Omental fat pad (tissue), 4 donors: ENCODE data around the gene PRDM16. TPM values are rescaled to one million over a fixed set of nuclear protein-coding genes. Genes with fewer than 3 reads are reported as not detected.

Source experiments
- ATAC-seq: fragments of 150-250 bp; one replicate; pipeline ENCODE4 v1.9.1; 2016; ENCODE audit warnings: mild to moderate bottlenecking, moderate library complexity; ENCODE audit not compliant: low FRiP score
- DNase-seq: peaks from one replicate; pipeline ENCODE4 v3.0.0-alpha.2; 2019; ENCODE audit warnings: low spot score
- CTCF ChIP-seq, 3 donors: fragments of 450-650 bp; IDR thresholded peaks; one replicate each; pipeline ENCODE4 v1.5.1; 2016 to 2017; ENCODE audit warnings: antibody characterized with exemption in 3 of 3, mild to moderate bottlenecking in 3 of 3, moderate library complexity in 2 of 3
- total RNA-seq, 4 donors: library from RNA; depleted of rRNA; stranded (reverse); fragments of >200 nt; gene quantifications; one replicate each; pipeline ENCODE4 v1.1.0, GENCODE V29; 2016

PRDM16 gene
- total RNA-seq, 4 donors from 2014 or later = 0.19 to 3.8 (median 1.8) TPM

DNA sequence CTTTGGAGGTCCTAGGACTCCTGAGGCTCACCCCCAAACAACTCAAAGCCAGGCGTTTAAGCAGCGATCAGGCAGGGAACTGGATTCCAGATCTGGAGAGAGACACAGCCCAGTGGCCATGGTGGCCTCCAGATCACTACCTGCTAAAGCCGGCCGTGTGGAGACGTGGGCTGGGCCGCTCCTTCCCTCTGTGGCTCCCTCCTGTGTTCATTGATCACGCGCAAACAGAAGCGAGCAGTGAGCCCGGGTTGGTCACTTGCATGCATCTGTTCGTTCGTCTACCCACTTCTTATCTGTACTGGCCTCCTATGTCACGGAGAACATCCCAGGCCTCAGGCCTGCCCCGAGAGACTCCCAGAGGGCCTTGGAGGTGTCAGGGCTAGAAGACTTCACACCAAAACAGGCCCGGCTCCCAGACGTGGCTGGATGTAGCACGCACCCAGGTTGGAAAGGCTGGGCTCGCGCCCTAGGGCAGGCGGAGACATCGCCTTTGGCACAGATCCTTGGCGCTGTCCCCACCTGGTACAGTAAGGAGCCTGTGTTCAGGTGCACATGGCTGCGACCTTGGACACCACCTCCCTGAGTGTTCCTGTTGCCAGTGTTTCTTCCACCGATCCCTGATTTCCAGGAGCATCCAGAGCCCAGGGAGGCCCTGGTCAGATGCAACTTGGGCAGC, 308.7 kb downstream of the PRDM16 start:
- DNase-seq = no peak
- no peak for TF ChIP-seq CTCF (IDR thresholded peaks at IDR 0.05)
- ATAC-seq = no peak

- TF ChIP-seq CTCF (IDR thresholded peaks at IDR 0.05) = no peak
- ATAC-seq (no peak), DNase-seq (no peak)
Observed at GRCh38 chr1:3378411-3379208, 309.6 kb downstream of the PRDM16 start.

- DNase-seq = no peak
- no peak for ATAC-seq
- no peak for TF ChIP-seq CTCF (IDR thresholded peaks at IDR 0.05)
Observed at GRCh38 chr1:3379934-3380333, 310.9 kb downstream of the PRDM16 start.

GRCh38 chr1:3380469-3380868, 311.5 kb downstream of the PRDM16 start:
- TF ChIP-seq CTCF (IDR thresholded peaks at IDR 0.05) = no peak
- ATAC-seq = no peak
- no peak for DNase-seq

- DNase-seq (no peak), ATAC-seq (no peak)
- TF ChIP-seq CTCF (IDR thresholded peaks at IDR 0.05) = no peak
Observed at GRCh38 chr1:3381901-3382300, 312.9 kb downstream of the PRDM16 start.

- TF ChIP-seq CTCF (IDR thresholded peaks at IDR 0.05) = no peak
- DNase-seq (no peak), ATAC-seq (no peak)
Observed at GRCh38 chr1:3382326-3383057, 313.5 kb downstream of the PRDM16 start.
